Measurements from ENCODE around the gene RAMP1. TPM values are rescaled to one million over a fixed set of nuclear protein-coding genes. Genes with fewer than 3 reads are reported as not detected.

Gene RAMP1
- total RNA-seq, 1 donor from 2014 or later = 6.5 TPM

- TF ChIP-seq, protein P1, sequence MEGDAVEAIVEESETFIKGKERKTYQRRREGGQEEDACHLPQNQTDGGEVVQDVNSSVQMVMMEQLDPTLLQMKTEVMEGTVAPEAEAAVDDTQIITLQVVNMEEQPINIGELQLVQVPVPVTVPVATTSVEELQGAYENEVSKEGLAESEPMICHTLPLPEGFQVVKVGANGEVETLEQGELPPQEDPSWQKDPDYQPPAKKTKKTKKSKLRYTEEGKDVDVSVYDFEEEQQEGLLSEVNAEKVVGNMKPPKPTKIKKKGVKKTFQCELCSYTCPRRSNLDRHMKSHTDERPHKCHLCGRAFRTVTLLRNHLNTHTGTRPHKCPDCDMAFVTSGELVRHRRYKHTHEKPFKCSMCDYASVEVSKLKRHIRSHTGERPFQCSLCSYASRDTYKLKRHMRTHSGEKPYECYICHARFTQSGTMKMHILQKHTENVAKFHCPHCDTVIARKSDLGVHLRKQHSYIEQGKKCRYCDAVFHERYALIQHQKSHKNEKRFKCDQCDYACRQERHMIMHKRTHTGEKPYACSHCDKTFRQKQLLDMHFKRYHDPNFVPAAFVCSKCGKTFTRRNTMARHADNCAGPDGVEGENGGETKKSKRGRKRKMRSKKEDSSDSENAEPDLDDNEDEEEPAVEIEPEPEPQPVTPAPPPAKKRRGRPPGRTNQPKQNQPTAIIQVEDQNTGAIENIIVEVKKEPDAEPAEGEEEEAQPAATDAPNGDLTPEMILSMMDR (conservative IDR thresholded peaks at IDR 0.05; ENCODE audit: low read depth, low read length) = no peak
- no peak for DNase-seq (ENCODE audit: low read depth)
- H3K4me3 ChIP-seq (ENCODE audit: low read depth, low read length) = no peak overlapping the region
Measured at GRCh38 chr2:237882510-237883481, 23.4 kb downstream of the RAMP1 start.

GRCh38 chr2:237883951-237884446 is 24.6 kb downstream of the RAMP1 start:
- TF ChIP-seq, protein P1 (conservative IDR thresholded peaks at IDR 0.05; ENCODE audit: low read depth, low read length) = no peak
- no peak overlapping the region for H3K4me3 ChIP-seq (ENCODE audit: low read depth, low read length)
- no peak for DNase-seq (ENCODE audit: low read depth)

DNA sequence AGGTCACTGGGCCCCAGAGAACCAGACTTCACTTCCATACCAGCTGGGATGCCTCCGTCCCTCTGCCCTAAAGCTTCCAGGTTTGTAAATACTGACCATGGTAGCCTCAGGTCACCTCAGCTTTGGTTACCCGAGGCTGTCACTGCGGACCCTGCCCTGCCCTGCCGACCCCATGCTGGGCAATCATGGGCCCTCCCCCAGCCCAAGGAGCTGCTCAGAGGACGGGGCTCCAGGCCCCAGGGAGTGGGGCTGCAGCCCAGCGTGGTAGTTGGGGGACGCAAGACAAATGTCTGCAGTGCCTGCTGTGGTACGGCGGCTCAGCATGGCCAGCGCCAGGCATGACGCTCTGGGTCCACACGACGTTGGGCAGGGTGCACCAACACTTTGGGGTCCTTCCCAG is 25.3 kb downstream of the RAMP1 start:
- no peak for DNase-seq (ENCODE audit: low read depth)
- TF ChIP-seq, protein P1 (conservative IDR thresholded peaks at IDR 0.05; ENCODE audit: low read depth, low read length) = no peak
- H3K4me3 ChIP-seq (ENCODE audit: low read depth, low read length) = no peak overlapping the region

GRCh38 chr2:237885111-237885930 is 25.9 kb downstream of the RAMP1 start:
- no peak for DNase-seq (ENCODE audit: low read depth)
- H3K4me3 ChIP-seq (ENCODE audit: low read depth, low read length) = no peak overlapping the region
- TF ChIP-seq, protein P1 (conservative IDR thresholded peaks at IDR 0.05; ENCODE audit: low read depth, low read length) = no peak

GRCh38 chr2:237885931-237886684 is 26.7 kb downstream of the RAMP1 start:
- no peak for DNase-seq (ENCODE audit: low read depth)
- TF ChIP-seq, protein P1 (conservative IDR thresholded peaks at IDR 0.05; ENCODE audit: low read depth, low read length) = no peak
- no peak overlapping the region for H3K4me3 ChIP-seq (ENCODE audit: low read depth, low read length)

GRCh38 chr2:237886685-237887481 is 27.5 kb downstream of the RAMP1 start:
- no peak for DNase-seq (ENCODE audit: low read depth)
- TF ChIP-seq, protein P1 (conservative IDR thresholded peaks at IDR 0.05; ENCODE audit: low read depth, low read length) = no peak
- no peak overlapping the region for H3K4me3 ChIP-seq (ENCODE audit: low read depth, low read length)
